ENCODE results near the gene FRAS1.

- TF ChIP-seq SP1 (IDR thresholded peaks at IDR 0.05), result no peak
- no peak for TF ChIP-seq SUZ12 (IDR thresholded peaks at IDR 0.05)
- no peak for TF ChIP-seq FOXA1 (IDR thresholded peaks at IDR 0.05)
- TF ChIP-seq ARNT (IDR thresholded peaks at IDR 0.05), result no peak
- TF ChIP-seq NFRKB (IDR thresholded peaks at IDR 0.05), result no peak
- no peak for TF ChIP-seq BHLHE40 (IDR thresholded peaks at IDR 0.05; ENCODE audit: borderline replicate concordance)
Measured at GRCh38 chr4:78038704-78039103, 18.4 kb upstream of the FRAS1 start.

Measured in HEK293T (cell line).